OCI-LY1 (cell line): ENCODE measurements around the gene COMMD4.
A peak's percentile ranks its signal among the peaks of the same experiment; 100 is the strongest.

Experiments used
- H2AFZ ChIP-seq: fragments of 200-600 bp; sonication (generic), shearing (Covaris generic); 2 replicates; pipeline ENCODE4 v1.6.0; 2014; ENCODE audit warnings: antibody characterized with exemption, mild to moderate bottlenecking, low read length
- H3F3A ChIP-seq: fragments of 200-600 bp; sonication (generic), shearing (Covaris generic); 2 replicates; pipeline ENCODE4 v1.6.0; 2014; ENCODE audit warnings: mild to moderate bottlenecking, antibody characterized with exemption, low read length, moderate library complexity; ENCODE audit not compliant: insufficient read depth
- H3K27ac ChIP-seq: fragments of 200-600 bp; sonication (generic); 2 replicates; pipeline ENCODE4 v1.5.1; 2014; ENCODE audit warnings: low read length, mixed run types, mild to moderate bottlenecking, low read depth; ENCODE audit not compliant: poor library complexity, severe bottlenecking
- H3K27me3 ChIP-seq: fragments of 200-600 bp; sonication (generic); 2 replicates; pipeline ENCODE4 v1.6.0; 2014; ENCODE audit warnings: antibody characterized with exemption, mild to moderate bottlenecking, low read length, moderate library complexity; ENCODE audit not compliant: insufficient read depth
- H3K36me3 ChIP-seq: fragments of 200-600 bp; sonication (generic); 2 replicates; pipeline ENCODE4 v1.6.1; 2014; ENCODE audit warnings: mild to moderate bottlenecking, antibody characterized with exemption, low read length, moderate library complexity, mixed read lengths; ENCODE audit not compliant: insufficient read depth
- H3K4me1 ChIP-seq: fragments of 200-600 bp; sonication (generic); 2 replicates; pipeline ENCODE4 v1.5.1; 2014; ENCODE audit warnings: mild to moderate bottlenecking, low read length, moderate library complexity; ENCODE audit not compliant: insufficient read depth, severe bottlenecking
- H3K4me2 ChIP-seq: fragments of 200-600 bp; sonication (generic), shearing (Covaris generic); 2 replicates; pipeline ENCODE4 v1.6.1; 2014; ENCODE audit warnings: low read length
- H3K4me3 ChIP-seq: fragments of 200-600 bp; sonication (generic); 2 replicates; pipeline ENCODE4 v1.5.1; 2014; ENCODE audit warnings: low read length, low read depth, mild to moderate bottlenecking, mixed read lengths; ENCODE audit not compliant: poor library complexity, severe bottlenecking
- H3K79me2 ChIP-seq: fragments of 200-600 bp; shearing (Covaris generic); 2 replicates; pipeline ENCODE4 v1.6.1; 2016; ENCODE audit warnings: mixed run types, low read length, mixed read lengths; ENCODE audit not compliant: insufficient read depth
- H3K9ac ChIP-seq: fragments of 200-600 bp; sonication (generic), shearing (Covaris generic); 2 replicates; pipeline ENCODE4 v1.6.1; 2014; ENCODE audit warnings: mild to moderate bottlenecking, low read length, mixed read lengths
- H3K9me2 ChIP-seq: fragments of 200-600 bp; sonication (generic), shearing (Covaris generic); 2 replicates; pipeline ENCODE4 v1.6.1; 2014; ENCODE audit warnings: low read depth, mild to moderate bottlenecking, low read length, mixed read lengths
- H3K9me3 ChIP-seq: fragments of 200-600 bp; shearing (Covaris generic); 2 replicates; pipeline ENCODE4 v1.6.1; 2014; ENCODE audit warnings: low read length, mixed read lengths
- H4K20me1 ChIP-seq: fragments of 200-600 bp; sonication (generic), shearing (Covaris generic); 2 replicates; pipeline ENCODE4 v1.6.0; 2016; ENCODE audit warnings: mild to moderate bottlenecking, low read length; ENCODE audit not compliant: insufficient read depth
- EZH2 ChIP-seq: fragments of 200-600 bp; sonication (generic), shearing (Covaris generic); IDR thresholded peaks from 2 replicates; pipeline ENCODE4 v1.8.0; 2017; ENCODE audit warnings: borderline replicate concordance, mixed run types, mild to moderate bottlenecking, antibody characterized with exemption, low read length, moderate library complexity, mixed read lengths
- TF ChIP-seq, protein P1 (sequence below): fragments of 200-600 bp; sonication (generic), shearing (Covaris generic); IDR thresholded peaks from 2 replicates; pipeline ENCODE4 v1.5.1; 2017; ENCODE audit warnings: mild to moderate bottlenecking, antibody characterized with exemption, low read length, moderate library complexity, mixed read lengths

The COMMD4 gene

GRCh38 chr15:75366163-75366562 lies 30.3 kb downstream of the COMMD4 start:
- H3K27me3 ChIP-seq: no peaks in the 10 kb centered on the region
- peaks cover 12% of the 10 kb centered on the region for H3K36me3 ChIP-seq
- TF ChIP-seq, protein P1, sequence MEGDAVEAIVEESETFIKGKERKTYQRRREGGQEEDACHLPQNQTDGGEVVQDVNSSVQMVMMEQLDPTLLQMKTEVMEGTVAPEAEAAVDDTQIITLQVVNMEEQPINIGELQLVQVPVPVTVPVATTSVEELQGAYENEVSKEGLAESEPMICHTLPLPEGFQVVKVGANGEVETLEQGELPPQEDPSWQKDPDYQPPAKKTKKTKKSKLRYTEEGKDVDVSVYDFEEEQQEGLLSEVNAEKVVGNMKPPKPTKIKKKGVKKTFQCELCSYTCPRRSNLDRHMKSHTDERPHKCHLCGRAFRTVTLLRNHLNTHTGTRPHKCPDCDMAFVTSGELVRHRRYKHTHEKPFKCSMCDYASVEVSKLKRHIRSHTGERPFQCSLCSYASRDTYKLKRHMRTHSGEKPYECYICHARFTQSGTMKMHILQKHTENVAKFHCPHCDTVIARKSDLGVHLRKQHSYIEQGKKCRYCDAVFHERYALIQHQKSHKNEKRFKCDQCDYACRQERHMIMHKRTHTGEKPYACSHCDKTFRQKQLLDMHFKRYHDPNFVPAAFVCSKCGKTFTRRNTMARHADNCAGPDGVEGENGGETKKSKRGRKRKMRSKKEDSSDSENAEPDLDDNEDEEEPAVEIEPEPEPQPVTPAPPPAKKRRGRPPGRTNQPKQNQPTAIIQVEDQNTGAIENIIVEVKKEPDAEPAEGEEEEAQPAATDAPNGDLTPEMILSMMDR: no peak
- no peak for TF ChIP-seq EZH2
- H4K20me1 ChIP-seq: no peaks in the 10 kb centered on the region
- H3K9ac ChIP-seq: no peak overlapping the region
- no peak overlapping the region for H2AFZ ChIP-seq
- peaks cover 21% of the 10 kb centered on the region for H3K4me1 ChIP-seq
- H3K79me2 ChIP-seq: no peaks in the 10 kb centered on the region
- no peaks in the 10 kb centered on the region for H3K9me2 ChIP-seq
- no peak overlapping the region for H3K4me2 ChIP-seq
- H3K9me3 ChIP-seq: no peaks in the 10 kb centered on the region
- H3K4me3 ChIP-seq: no peak overlapping the region
- no peaks in the 10 kb centered on the region for H3F3A ChIP-seq
- no peak overlapping the region for H3K27ac ChIP-seq

GRCh38 chr15:75367006-75367405 lies 31.1 kb downstream of the COMMD4 start:
- TF ChIP-seq EZH2: no peak
- TF ChIP-seq, protein P1: no peak
- Histone ChIP-seq H3K4me2 (no peak overlapping the region; the same call in 1 of the 2 replicates), H3K27ac (no peak overlapping the region), H3K9me3 (no peaks in the 10 kb centered on the region), H3K36me3 (peaks cover 21% of the 10 kb centered on the region), H3K27me3 (no peaks in the 10 kb centered on the region), H3K9me2 (no peaks in the 10 kb centered on the region), H3F3A (no peaks in the 10 kb centered on the region), H3K79me2 (no peaks in the 10 kb centered on the region), H3K4me1 (peaks cover 21% of the 10 kb centered on the region), H2AFZ (no peak overlapping the region), H4K20me1 (no peaks in the 10 kb centered on the region), H3K4me3 (no peak overlapping the region), H3K9ac (no peak overlapping the region; the same call in 1 of the 2 replicates)

DNA sequence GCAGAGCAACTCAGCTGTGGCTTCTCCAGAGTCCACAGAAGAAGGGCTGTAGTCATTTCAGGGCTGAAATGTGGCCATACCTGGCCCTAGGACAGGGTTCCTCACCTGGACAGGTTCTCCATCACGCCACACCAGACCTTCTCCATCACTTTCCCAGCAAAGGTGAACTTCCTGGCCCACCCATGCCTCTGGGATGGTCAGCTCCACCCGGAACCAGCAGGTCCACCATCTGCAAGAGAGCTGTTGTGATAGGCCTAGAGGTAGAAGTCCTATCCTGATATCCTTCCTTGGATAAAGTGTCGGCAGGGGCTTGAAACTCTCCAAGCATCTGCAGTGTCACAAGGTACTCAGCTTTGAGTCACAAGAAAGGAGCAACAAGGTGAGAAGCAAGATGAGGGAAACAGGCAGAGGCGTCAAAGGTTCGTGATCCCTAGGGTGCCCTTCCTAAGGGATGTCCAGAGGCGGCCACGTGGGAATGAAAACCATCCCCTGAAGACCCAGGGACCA lies 31.6 kb downstream of the COMMD4 start:
- Histone ChIP-seq H3K4me2 (peak overlapping the region; percentile 97), H3K27ac (peak overlapping the region; percentile 87), H3F3A (no peaks in the 10 kb centered on the region), H3K4me1 (peaks cover 21% of the 10 kb centered on the region), H3K36me3 (peaks cover 25% of the 10 kb centered on the region), H3K9me3 (no peaks in the 10 kb centered on the region), H3K4me3 (peak overlapping the region; percentile 84), H3K9ac (peak overlapping the region; percentile 92; the same call in 1 of the 2 replicates), H2AFZ (no peak overlapping the region), H3K27me3 (no peaks in the 10 kb centered on the region), H3K79me2 (no peaks in the 10 kb centered on the region), H4K20me1 (no peaks in the 10 kb centered on the region), H3K9me2 (no peaks in the 10 kb centered on the region)
- no peak for TF ChIP-seq EZH2
- TF ChIP-seq, protein P1: no peak
